Stimulated activated CD4-positive, alpha-beta T cell treated with anti-CD3 and anti-CD28 coated beads, Interleukin-1b, Interleukin-23, amount 100 ng/mL, for 1 hour (primary cell): ENCODE measurements around the gene KIAA0319L.
"Not testable (repeated sequence)": the region's sequence is repeated elsewhere in the genome, so short reads cannot be mapped to it uniquely, and the experiment has no call there.

Experiments used
- DNase-seq, 2 donors: peaks; one replicate each; pipeline ENCODE4 v3.0.0-alpha.2; 2020; ENCODE audit warnings: low read depth in 2 of 2

Gene KIAA0319L

GRCh38 chr1:35490250-35490649 is 67.0 kb downstream of the KIAA0319L start:
- no peak for DNase-seq

- no peak for DNase-seq
Observed at GRCh38 chr1:35488336-35488735, 68.9 kb downstream of the KIAA0319L start.

- no peak for DNase-seq
Observed at GRCh38 chr1:35486858-35487408, 70.3 kb downstream of the KIAA0319L start.

- DNase-seq = no peak
Observed at GRCh38 chr1:35481229-35481628, 76.0 kb downstream of the KIAA0319L start.

- DNase-seq = no peak
Observed at GRCh38 chr1:35477870-35478269, 79.3 kb downstream of the KIAA0319L start.

GRCh38 chr1:35475856-35476674 is 81.1 kb downstream of the KIAA0319L start:
- DNase-seq = no peak

- no peak for DNase-seq
Observed at GRCh38 chr1:35475356-35475755, 81.8 kb downstream of the KIAA0319L start.

- DNase-seq = not testable (repeated sequence)
Observed at GRCh38 chr1:35473216-35473615, 84.0 kb downstream of the KIAA0319L start.

- DNase-seq = no peak
Observed at GRCh38 chr1:35470977-35471613, 86.1 kb downstream of the KIAA0319L start.

GRCh38 chr1:35466120-35466519 is 91.1 kb downstream of the KIAA0319L start:
- DNase-seq = no peak

- DNase-seq = not testable (repeated sequence)
Observed at GRCh38 chr1:35463749-35464148, 93.5 kb downstream of the KIAA0319L start.

- DNase-seq = no peak
Observed at GRCh38 chr1:35463232-35463631, 94.0 kb downstream of the KIAA0319L start.

- no peak for DNase-seq
Observed at GRCh38 chr1:35461966-35462651, 95.1 kb downstream of the KIAA0319L start.

- DNase-seq = no peak
Observed at GRCh38 chr1:35460796-35461195, 96.4 kb downstream of the KIAA0319L start.

GRCh38 chr1:35454616-35455015 is 102.6 kb downstream of the KIAA0319L start:
- DNase-seq = no peak

GRCh38 chr1:35454176-35454575 is 103.0 kb downstream of the KIAA0319L start:
- no peak for DNase-seq

GRCh38 chr1:35453031-35453430 is 104.2 kb downstream of the KIAA0319L start:
- no peak for DNase-seq

- DNase-seq = no peak
Observed at GRCh38 chr1:35452106-35452774, 105.0 kb downstream of the KIAA0319L start.

- DNase-seq = peak; percentile 51 to 63
Observed at GRCh38 chr1:35451125-35451528, 106.1 kb downstream of the KIAA0319L start.

- DNase-seq = no peak
Observed at GRCh38 chr1:35449334-35450008, 107.7 kb downstream of the KIAA0319L start.

- no peak for DNase-seq
Observed at GRCh38 chr1:35448344-35448801, 108.8 kb downstream of the KIAA0319L start.
